ENCODE data around the gene ITPR1. TPM values are rescaled to one million over a fixed set of nuclear protein-coding genes. Genes with fewer than 3 reads are reported as not detected.

Gene ITPR1
- polyA plus RNA-seq, 2 of the 4 experiments (the other 2 are of a cell fraction) = 2.8 to 9.6 TPM

GRCh38 chr3:4586381-4586780 is 93.2 kb downstream of the ITPR1 start:
- FAIRE-seq (no peak), ATAC-seq (no peak), DNase-seq (ENCODE audit: low read depth in 1 of 2, low spot score in 1 of 2) (no peak)
- 46% methylated on average over 4 of the region's 4 CpGs for WGBS (ENCODE audit: missing lambda C conversion rate)
- H3K4me3 ChIP-seq = no peak overlapping the region
- no peak overlapping the region for H3K4me2 ChIP-seq
- CTCF ChIA-PET = interaction anchor here (0.6 to 0.7 kb wide), 2 partner anchors 14 to 25 kb away, joined by 3 read pairs; no protein-coding TSS in a partner anchor
- H3K27ac ChIP-seq = no peak overlapping the region
- POLR2A ChIA-PET = no interaction called here
- no peaks in the 10 kb centered on the region for H3K4me1 ChIP-seq
- no peak for TF ChIP-seq KDM1A (IDR thresholded peaks at IDR 0.05; ENCODE audit: low read depth)
- no peak for TF ChIP-seq FOSL2 (IDR thresholded peaks at IDR 0.05)
- TF ChIP-seq FOSL2 (CRISPR knock-in tag; IDR thresholded peaks at IDR 0.05) = no peak
- TF ChIP-seq MYC (IDR thresholded peaks at IDR 0.05; ENCODE audit: borderline replicate concordance, low read length) = no peak
- TF ChIP-seq MAFK (IDR thresholded peaks at IDR 0.05; ENCODE audit: partially characterized antibody) = no peak
- no peak for TF ChIP-seq JUNB (IDR thresholded peaks at IDR 0.05)
- H3K9me3 ChIP-seq = no peaks in the 10 kb centered on the region

GRCh38 chr3:4587061-4587837 is 94.1 kb downstream of the ITPR1 start:
- FAIRE-seq (no peak), DNase-seq (ENCODE audit: low read depth in 1 of 2, low spot score in 1 of 2) (no peak), ATAC-seq (no peak)
- CTCF ChIA-PET = interaction anchor here (0.6 to 0.7 kb wide), 2 partner anchors 15 to 26 kb away, joined by 3 read pairs; no protein-coding TSS in a partner anchor
- no peaks in the 10 kb centered on the region for H3K9me3 ChIP-seq
- H3K27ac ChIP-seq = no peak overlapping the region
- H3K4me3 ChIP-seq = no peak overlapping the region
- POLR2A ChIA-PET = no interaction called here
- no peak overlapping the region for H3K4me2 ChIP-seq
- 59% methylated on average over 8 of the region's 8 CpGs for WGBS (ENCODE audit: missing lambda C conversion rate)
- TF ChIP-seq ATOH8 (CRISPR knock-in tag; IDR thresholded peaks at IDR 0.05; ENCODE audit: low read depth) (no peak), PBX3 (IDR thresholded peaks at IDR 0.05) (no peak), MAFK (IDR thresholded peaks at IDR 0.05; ENCODE audit: partially characterized antibody) (no peak), HES2 (IDR thresholded peaks at IDR 0.05) (no peak), FOXS1 (CRISPR knock-in tag; IDR thresholded peaks at IDR 0.05) (no peak), POLR2AphosphoS2 (conservative IDR thresholded peaks at IDR 0.05; ENCODE audit: low read length) (no peak), RARB (CRISPR knock-in tag; IDR thresholded peaks at IDR 0.05) (no peak), SMC3 (IDR thresholded peaks at IDR 0.05) (no peak), ZC3H11A (IDR thresholded peaks at IDR 0.05) (no peak), HMGXB4 (CRISPR knock-in tag; IDR thresholded peaks at IDR 0.05; ENCODE audit: borderline replicate concordance) (no peak), ZFP36 (IDR thresholded peaks at IDR 0.05; ENCODE audit: borderline replicate concordance, partially characterized antibody) (no peak), NR3C1 (IDR thresholded peaks at IDR 0.05) (no peak), HDAC2 (IDR thresholded peaks at IDR 0.05) (no peak), CEBPB (IDR thresholded peaks at IDR 0.05) (no peak)
- no peaks in the 10 kb centered on the region for H3K4me1 ChIP-seq

- ChIA-PET CTCF (no interaction called here), POLR2A (no interaction called here)
- no peak overlapping the region for H3K4me3 ChIP-seq
- no peaks in the 10 kb centered on the region for H3K4me1 ChIP-seq
- no peak overlapping the region for H3K27ac ChIP-seq
- no peak for DNase-seq (ENCODE audit: low read depth in 1 of 2, low spot score in 1 of 2)
- ATAC-seq = no peak
- no peaks in the 10 kb centered on the region for H3K9me3 ChIP-seq
- no peak for FAIRE-seq
- no peak overlapping the region for H3K4me2 ChIP-seq
- TF ChIP-seq SMC3 (IDR thresholded peaks at IDR 0.05) (no peak), ZNF302 (CRISPR knock-in tag; IDR thresholded peaks at IDR 0.05) (no peak), RAD21 (conservative IDR thresholded peaks at IDR 0.05 in 1 of 2, IDR thresholded peaks at IDR 0.05 in 1 of 2) (no peak), JUNB (IDR thresholded peaks at IDR 0.05) (no peak)
These were observed 94.6 kb downstream of the ITPR1 start for GRCh38 chr3:4587838-4588105.
